Endothelial cell of umbilical vein (primary cell): ENCODE results near the gene DNAJC4. TPM values are rescaled to one million over a fixed set of nuclear protein-coding genes. Genes with fewer than 3 reads are reported as not detected.

Experiments used
- BruUV-seq: library from RNA; stranded (reverse); fragments of 400-500 nt; replicated peaks from 2 replicates; lab custom pipeline; 2021; lab: Mats Ljungman, UMichigan
- CTCF ChIA-PET: fragments of 300-600, 350-600 bp; sonication (Branson Sonifier 250); formaldehyde crosslinking; loops from one replicate; lab custom pipeline; 2021; ENCODE audit warnings: antibody characterized with exemption, inconsistent platforms; lab: Charles Lee
- POLR2A ChIA-PET: fragments of 300-600, 350-600 bp; sonication (Branson Sonifier 250); formaldehyde crosslinking; loops from one replicate; lab custom pipeline; 2021; ENCODE audit warnings: antibody characterized with exemption, inconsistent platforms; lab: Charles Lee
- DNase-seq: peaks from one replicate; pipeline ENCODE4 v3.0.0-alpha.2; 2011; ENCODE audit warnings: low read depth, low spot score
- FAIRE-seq: peaks from 2 replicates; lab custom pipeline; 2011; peaks lifted over from hg19 to GRCh38; lab: Jason Lieb, UNC
- H2AFZ ChIP-seq: 2 replicates; pipeline ENCODE4 v1.6.0; 2012; ENCODE audit warnings: low read depth, low read length, control low read depth, inconsistent platforms
- H3K27ac ChIP-seq: 2 replicates; pipeline ENCODE4 v1.5.1; 2011; ENCODE audit warnings: low read depth, mild to moderate bottlenecking, control low read depth, low read length, moderate library complexity; ENCODE audit not compliant: insufficient read depth
- H3K27me3 ChIP-seq, 2 experiments: 2 replicates each; pipeline versions ENCODE4 v1.6.0 to v1.6.1; 2011; ENCODE audit warnings: low read length in 2 of 2, mixed read lengths in 1 of 2; ENCODE audit not compliant: control insufficient read depth in 2 of 2, insufficient read depth in 2 of 2
- H3K36me3 ChIP-seq, 2 experiments: 2 replicates in 1 of 2; 3 replicates in 1 of 2; pipeline ENCODE4 v1.5.1; 2011; ENCODE audit warnings: low read length in 2 of 2, mild to moderate bottlenecking in 1 of 2, moderate library complexity in 1 of 2; ENCODE audit not compliant: control insufficient read depth in 2 of 2, insufficient read depth in 2 of 2; ENCODE audit errors: extremely low read depth in 1 of 2
- H3K4me1 ChIP-seq: 3 replicates; pipeline ENCODE4 v1.5.1; 2011; ENCODE audit warnings: mild to moderate bottlenecking, low read length; ENCODE audit not compliant: control insufficient read depth, insufficient read depth; ENCODE audit errors: extremely low read depth
- H3K4me2 ChIP-seq: 2 replicates; pipeline ENCODE4 v1.6.1; 2011; ENCODE audit warnings: low read length, control low read depth, mixed read lengths; ENCODE audit not compliant: insufficient read depth
- H3K4me3 ChIP-seq, 3 experiments: fragments of 200-600 bp in 1 of 3; sonication (generic), shearing (Covaris generic) in 1 of 3; replicated peaks in 1 of 3; 2 replicates each; pipeline ENCODE4 v1.5.1; 2011 to 2016; ENCODE audit warnings: control low read depth in 3 of 3, low read length in 3 of 3, mild to moderate bottlenecking in 2 of 3, inconsistent platforms in 1 of 3, low read depth in 1 of 3, moderate library complexity in 1 of 3; ENCODE audit not compliant: insufficient read depth in 1 of 3
- H3K79me2 ChIP-seq: 2 replicates; pipeline ENCODE4 v1.6.0; 2012; ENCODE audit warnings: low read length, inconsistent platforms; ENCODE audit not compliant: control insufficient read depth, insufficient read depth
- H3K9ac ChIP-seq: replicated peaks from 2 replicates; pipeline ENCODE3; 2011; ENCODE audit warnings: low read length, control low read depth; ENCODE audit not compliant: insufficient read depth; ENCODE audit errors: extremely low read depth
- H3K9me1 ChIP-seq: replicated peaks from 3 replicates; pipeline ENCODE4 v1.6.0; 2011; ENCODE audit warnings: mild to moderate bottlenecking, low read length; ENCODE audit not compliant: control insufficient read depth, insufficient read depth; ENCODE audit errors: extremely low read depth
- H3K9me3 ChIP-seq: replicated peaks from 2 replicates; pipeline ENCODE4 v1.5.1; 2012; ENCODE audit warnings: low read length, inconsistent platforms; ENCODE audit not compliant: control insufficient read depth, insufficient read depth
- H4K20me1 ChIP-seq: replicated peaks from 2 replicates; pipeline ENCODE3; 2011; ENCODE audit warnings: mild to moderate bottlenecking, low read length; ENCODE audit not compliant: control insufficient read depth, insufficient read depth; ENCODE audit errors: extremely low read depth
- EZH2 ChIP-seq: IDR thresholded peaks from 2 replicates; pipeline ENCODE4 v1.6.1; 2012; ENCODE audit warnings: borderline replicate concordance, low read depth, mild to moderate bottlenecking, moderate library complexity, low read length, inconsistent platforms; ENCODE audit not compliant: severe bottlenecking
- FOS ChIP-seq: IDR thresholded peaks from 2 replicates; pipeline ENCODE4 v1.6.1; 2011; ENCODE audit warnings: mild to moderate bottlenecking, low read length, moderate library complexity, borderline replicate concordance; ENCODE audit not compliant: insufficient read depth
- GATA2 ChIP-seq: IDR thresholded peaks from 2 replicates; pipeline ENCODE4 v1.7.0; 2011; ENCODE audit warnings: low read depth, mild to moderate bottlenecking, moderate library complexity, mixed read lengths, low read length; ENCODE audit not compliant: insufficient read length, insufficient read depth
- JUN ChIP-seq: IDR thresholded peaks from 2 replicates; pipeline ENCODE4 v1.6.1; 2011; ENCODE audit warnings: borderline replicate concordance, low read depth; ENCODE audit not compliant: insufficient read length, insufficient read depth
- MYC ChIP-seq: IDR thresholded peaks from one replicate; pipeline ENCODE4 v1.6.1; 2011; ENCODE audit warnings: mild to moderate bottlenecking, low read depth, low read length
- POLR2A ChIP-seq: IDR thresholded peaks from 2 replicates; pipeline ENCODE4 v1.6.1; 2012; ENCODE audit warnings: low read depth, mild to moderate bottlenecking, control low read depth, low read length
- POLR2AphosphoS5 ChIP-seq: IDR thresholded peaks from 2 replicates; pipeline ENCODE4 v1.6.1; 2012; ENCODE audit warnings: low read depth, mild to moderate bottlenecking, control low read depth, low read length, moderate library complexity; ENCODE audit not compliant: insufficient read depth
- dilution Hi-C: fragments of 300-500 bp; cut with MboI; formaldehyde crosslinking; loops from one replicate; pipeline ENCODE4 v1.15.0; 2019; ENCODE audit warnings: low sequenced_read_pairs; ENCODE audit not compliant: extremely low pct_ligation_motif_present
- intact Hi-C: fragments of 100-400 bp; cut with micrococcal nuclease; formaldehyde crosslinking; loops from one replicate; pipeline ENCODE4 v1.10.0; 2022
- polyA plus RNA-seq, 4 experiments: library from polyadenylated mRNA; depleted of rRNA in 3 of 4; stranded (reverse) in 3 of 4; unstranded in 1 of 4; fragments of >200 nt; gene quantifications; 2 replicates each; pipeline versions ENCODE4 v1.2.1 to v1.2.3, GENCODE V29; 2011 to 2012; ENCODE audit warnings: missing spikeins in 1 of 4
- total RNA-seq: library from RNA; stranded (reverse); gene quantifications from 2 replicates; pipeline ENCODE4 v1.2.3, GENCODE V29; 2021
- TF ChIP-seq, protein P1 (sequence below): IDR thresholded peaks from 2 replicates; pipeline ENCODE4 v1.6.1; 2011; ENCODE audit not compliant: insufficient read depth, insufficient read length
- TF ChIP-seq, protein P2 (sequence below), 2 donors: IDR thresholded peaks; 1 replicate in 1 of 2; 2 replicates in 1 of 2; pipeline ENCODE4 v1.5.1; 2011; ENCODE audit warnings: low read length in 2 of 2, mild to moderate bottlenecking in 2 of 2, moderate library complexity in 2 of 2, control low read depth in 1 of 2, inconsistent platforms in 1 of 2, low read depth in 1 of 2; ENCODE audit not compliant: insufficient read depth in 1 of 2; ENCODE audit errors: extremely low read depth in 1 of 2

Gene DNAJC4
- total and polyA plus RNA-seq, 2 donors (not counting 3 experiments of a cell fraction or from before 2014, with no cell fraction given) = 23.5 to 41.2 TPM

GRCh38 chr11:64216879-64217278 is 13.5 kb upstream of the DNAJC4 start:
- POLR2A ChIA-PET = no interaction called here
- Histone ChIP-seq H2AFZ (no peak overlapping the region), H3K27me3 (no peaks in the 10 kb centered on the region), H3K36me3 (peaks cover 0 to 3% of the 10 kb centered on the region in 2 experiments), H3K9me3 (no peaks in the 10 kb centered on the region), H4K20me1 (no peaks in the 10 kb centered on the region), H3K4me1 (no peaks in the 10 kb centered on the region), H3K79me2 (no peaks in the 10 kb centered on the region), H3K4me3 (no peak overlapping the region), H3K9me1 (no peaks in the 10 kb centered on the region), H3K27ac (no peak overlapping the region), H3K4me2 (no peak overlapping the region), H3K9ac (no peak overlapping the region)
- intact Hi-C loops (no loop called here), dilution Hi-C loops (no loop called here)
- DNase-seq (no peak), FAIRE-seq (no peak)
- BruUV-seq = no TSS peak
- CTCF ChIA-PET = interaction anchor here (0.5 to 4.6 kb wide), 4 partner anchors 11 to 84 kb away, joined by 3 to 40 read pairs (median 3); partner anchors contain the start of gene FERMT3
- TF ChIP-seq, protein P1, sequence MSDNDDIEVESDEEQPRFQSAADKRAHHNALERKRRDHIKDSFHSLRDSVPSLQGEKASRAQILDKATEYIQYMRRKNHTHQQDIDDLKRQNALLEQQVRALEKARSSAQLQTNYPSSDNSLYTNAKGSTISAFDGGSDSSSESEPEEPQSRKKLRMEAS = no peak
- TF ChIP-seq JUN (no peak), MYC (no peak), POLR2A (no peak), EZH2 (no peak), FOS (no peak), GATA2 (no peak), POLR2AphosphoS5 (no peak)
- TF ChIP-seq, protein P2, sequence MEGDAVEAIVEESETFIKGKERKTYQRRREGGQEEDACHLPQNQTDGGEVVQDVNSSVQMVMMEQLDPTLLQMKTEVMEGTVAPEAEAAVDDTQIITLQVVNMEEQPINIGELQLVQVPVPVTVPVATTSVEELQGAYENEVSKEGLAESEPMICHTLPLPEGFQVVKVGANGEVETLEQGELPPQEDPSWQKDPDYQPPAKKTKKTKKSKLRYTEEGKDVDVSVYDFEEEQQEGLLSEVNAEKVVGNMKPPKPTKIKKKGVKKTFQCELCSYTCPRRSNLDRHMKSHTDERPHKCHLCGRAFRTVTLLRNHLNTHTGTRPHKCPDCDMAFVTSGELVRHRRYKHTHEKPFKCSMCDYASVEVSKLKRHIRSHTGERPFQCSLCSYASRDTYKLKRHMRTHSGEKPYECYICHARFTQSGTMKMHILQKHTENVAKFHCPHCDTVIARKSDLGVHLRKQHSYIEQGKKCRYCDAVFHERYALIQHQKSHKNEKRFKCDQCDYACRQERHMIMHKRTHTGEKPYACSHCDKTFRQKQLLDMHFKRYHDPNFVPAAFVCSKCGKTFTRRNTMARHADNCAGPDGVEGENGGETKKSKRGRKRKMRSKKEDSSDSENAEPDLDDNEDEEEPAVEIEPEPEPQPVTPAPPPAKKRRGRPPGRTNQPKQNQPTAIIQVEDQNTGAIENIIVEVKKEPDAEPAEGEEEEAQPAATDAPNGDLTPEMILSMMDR (IDR thresholded peaks at IDR 0.05; ENCODE audit: extremely low read depth in 1 of 2, insufficient read depth in 1 of 2, low read depth in 1 of 2, low read length in 2 of 2) = no peak
